Left kidney (tissue), 2 donors: ENCODE results near the gene MYRF. TPM values are rescaled to one million over a fixed set of nuclear protein-coding genes. Genes with fewer than 3 reads are reported as not detected.
A peak's percentile ranks its signal among the peaks of the same experiment; 100 is the strongest.

Experiments used
- DNase-seq: peaks from one replicate; pipeline ENCODE4 v3.0.0-alpha.2; 2013
- polyA plus RNA-seq: library from polyadenylated mRNA; unstranded; fragments of 120-200 nt; gene quantifications from one replicate; pipeline ENCODE4 v1.2.1, GENCODE V29; 2013; ENCODE audit not compliant: insufficient read length

MYRF gene
- polyA plus RNA-seq, 1 donor, result 23.1 TPM

DNA sequence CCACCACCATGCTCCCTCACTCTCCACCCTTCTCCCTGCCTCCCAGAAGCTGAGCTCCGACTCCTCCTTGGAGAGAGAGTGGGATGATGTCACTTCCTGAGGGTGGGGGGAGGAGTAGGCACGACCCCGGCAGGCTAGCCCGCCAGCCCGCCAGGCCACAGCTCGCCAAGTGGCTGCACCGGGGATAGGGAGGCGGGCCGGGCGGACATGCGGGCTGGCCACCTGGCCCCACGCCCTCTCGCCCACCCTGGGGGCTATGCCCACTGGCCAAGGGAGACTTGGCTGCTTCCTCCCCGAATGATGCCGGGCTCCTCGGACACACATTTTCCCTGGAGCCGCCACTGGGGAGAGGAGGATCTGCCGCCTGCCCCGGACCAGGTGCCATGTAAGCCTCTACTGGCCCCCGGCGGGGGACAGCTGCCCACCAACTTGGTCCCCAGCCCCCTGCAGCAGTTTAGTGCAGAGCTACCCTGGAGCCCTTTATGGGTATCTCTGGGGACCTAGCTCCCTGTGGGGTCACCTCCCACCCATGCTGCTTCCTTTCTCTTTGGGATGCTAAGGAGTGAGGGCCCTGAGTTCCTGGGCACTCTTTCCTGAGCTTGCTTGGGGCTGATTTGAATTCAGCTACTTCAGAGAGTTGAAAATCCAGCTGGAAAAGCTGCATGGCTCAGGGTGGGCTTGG lies 33.7 kb upstream of the MYRF start:
- DNase-seq, result peak; percentile 79

DNA sequence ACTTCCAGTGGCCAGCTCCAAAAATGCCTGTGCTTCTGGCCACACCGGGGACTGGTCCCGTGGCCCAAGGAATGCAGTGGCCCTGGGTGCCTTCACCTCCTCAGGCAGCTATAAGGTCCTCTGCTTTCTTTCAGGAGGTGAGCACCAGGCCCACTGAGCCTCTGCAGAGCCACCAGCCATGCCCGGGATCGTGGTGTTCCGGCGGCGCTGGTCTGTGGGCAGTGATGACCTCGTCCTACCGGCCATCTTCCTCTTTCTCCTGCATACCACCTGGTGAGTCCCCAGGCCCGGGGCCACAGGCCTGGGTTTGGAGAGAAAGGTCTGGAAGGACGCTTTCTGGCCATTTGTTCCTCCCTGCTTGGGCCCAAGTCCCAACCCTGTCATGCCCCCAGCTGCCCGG lies 32.5 kb upstream of the MYRF start:
- no peak for DNase-seq

DNA sequence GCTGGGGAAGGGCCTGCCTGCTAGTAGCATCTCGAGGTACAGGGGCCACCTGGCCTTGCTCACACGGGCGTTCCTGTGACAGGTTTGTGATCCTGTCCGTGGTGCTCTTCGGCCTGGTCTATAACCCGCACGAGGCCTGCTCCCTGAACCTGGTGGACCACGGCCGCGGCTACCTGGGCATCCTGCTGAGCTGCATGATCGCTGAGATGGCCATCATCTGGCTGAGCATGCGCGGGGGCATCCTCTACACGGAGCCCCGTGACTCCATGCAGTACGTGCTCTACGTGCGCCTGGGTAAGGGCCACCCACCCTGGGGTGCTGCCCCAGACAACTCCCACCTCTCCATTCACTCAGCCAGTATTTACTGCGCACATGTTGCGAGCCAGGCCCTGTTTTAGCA lies 31.8 kb upstream of the MYRF start:
- DNase-seq, result no peak

GRCh38 chr11:61724437-61724836 lies 28.0 kb upstream of the MYRF start:
- no peak for DNase-seq

GRCh38 chr11:61725781-61726231 lies 26.6 kb upstream of the MYRF start:
- no peak for DNase-seq

- no peak for DNase-seq
Measured at GRCh38 chr11:61726775-61727174, 25.7 kb upstream of the MYRF start.

- no peak for DNase-seq
Measured at GRCh38 chr11:61727401-61727811, 25.0 kb upstream of the MYRF start.

DNA sequence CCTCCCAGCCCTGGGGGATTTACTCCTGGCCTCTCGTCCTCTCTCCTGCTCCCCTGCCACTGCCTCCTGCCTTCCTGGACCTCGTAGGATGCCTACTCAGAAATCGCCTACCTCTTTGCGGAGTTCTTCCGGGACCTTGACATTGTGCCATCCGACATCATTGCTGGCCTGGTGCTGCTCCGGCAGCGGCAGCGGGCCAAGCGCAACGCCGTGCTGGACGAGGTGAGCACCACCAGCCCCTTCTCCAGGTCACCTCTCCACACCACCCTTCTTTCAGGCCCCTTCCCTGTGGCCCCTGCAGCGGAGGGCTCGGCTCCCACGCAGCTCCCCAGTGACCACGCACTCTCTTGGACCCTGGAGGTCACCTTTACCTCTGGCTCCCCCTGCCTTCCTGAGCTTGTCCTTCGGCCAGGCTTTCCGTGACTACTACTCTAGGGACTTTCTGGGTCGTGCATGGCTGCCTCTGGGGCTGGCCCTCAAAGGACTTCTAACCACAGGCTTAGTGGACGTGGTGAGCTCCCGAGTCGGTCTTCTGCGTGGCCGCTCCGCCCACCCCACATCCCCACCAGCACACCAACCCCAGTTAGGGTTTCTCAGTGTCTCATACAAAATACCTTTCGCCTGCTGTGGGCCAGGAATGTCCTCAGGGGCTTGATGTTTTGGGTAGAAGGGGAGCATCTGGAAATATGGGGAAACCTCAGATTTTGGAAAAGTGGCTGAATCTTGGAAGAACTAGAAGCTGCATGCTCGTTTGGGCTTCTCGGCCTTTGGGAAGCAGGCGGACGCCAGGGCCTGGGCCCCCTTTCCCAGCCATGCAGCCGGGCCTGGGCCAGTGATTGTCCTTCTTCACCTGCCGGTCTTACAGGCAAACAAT lies 24.1 kb upstream of the MYRF start:
- no peak for DNase-seq

DNA sequence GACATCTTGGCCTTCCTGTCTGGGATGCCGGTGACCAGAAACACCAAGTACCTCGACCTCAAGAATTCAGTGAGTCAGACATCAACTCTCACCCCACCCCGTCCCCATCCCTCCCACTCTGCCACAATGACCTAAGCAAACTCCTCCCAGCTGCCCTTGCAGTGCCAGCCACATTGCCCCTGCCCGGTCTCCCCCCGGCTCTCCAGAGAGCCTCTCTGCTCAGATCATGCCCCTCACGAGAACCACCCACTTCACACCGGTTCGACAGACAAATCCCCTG lies 23.6 kb upstream of the MYRF start:
- no peak for DNase-seq

DNA sequence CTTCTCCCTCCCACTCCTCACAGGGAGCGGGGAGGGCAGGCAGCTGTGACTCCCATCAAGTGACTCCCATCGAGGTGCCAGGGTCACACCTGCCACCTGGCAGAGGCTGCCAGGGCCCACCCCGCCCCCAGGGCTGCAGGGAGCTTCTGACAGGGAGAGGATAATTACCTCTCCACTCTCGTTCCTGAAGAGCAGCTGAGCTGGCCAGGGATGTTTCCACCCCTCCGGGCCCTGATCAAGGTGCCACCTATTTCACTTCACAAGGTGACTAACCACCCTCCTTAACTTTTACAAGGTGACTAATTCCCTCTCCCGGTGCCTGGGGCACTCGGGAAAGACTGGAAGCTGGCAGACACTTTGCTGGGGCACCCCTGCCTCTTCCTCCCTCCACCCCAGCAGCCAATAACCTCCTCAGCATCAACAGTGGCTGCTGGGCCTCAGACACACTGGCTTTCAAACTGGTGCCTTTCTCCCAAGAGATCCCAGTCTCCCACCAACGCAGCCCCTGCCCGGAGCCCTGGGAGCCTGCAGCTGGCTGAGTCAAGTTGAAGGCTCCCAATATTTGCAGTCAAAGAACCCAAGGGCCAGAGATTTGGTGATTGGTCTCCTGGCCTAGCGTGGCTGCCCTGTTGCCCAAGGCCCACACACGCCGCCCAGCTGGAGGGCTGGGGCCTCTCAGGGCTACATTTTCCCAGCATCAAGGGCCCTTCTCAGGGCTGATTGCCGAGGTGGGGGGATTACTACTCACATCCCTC lies 22.0 kb upstream of the MYRF start:
- no peak for DNase-seq

DNA sequence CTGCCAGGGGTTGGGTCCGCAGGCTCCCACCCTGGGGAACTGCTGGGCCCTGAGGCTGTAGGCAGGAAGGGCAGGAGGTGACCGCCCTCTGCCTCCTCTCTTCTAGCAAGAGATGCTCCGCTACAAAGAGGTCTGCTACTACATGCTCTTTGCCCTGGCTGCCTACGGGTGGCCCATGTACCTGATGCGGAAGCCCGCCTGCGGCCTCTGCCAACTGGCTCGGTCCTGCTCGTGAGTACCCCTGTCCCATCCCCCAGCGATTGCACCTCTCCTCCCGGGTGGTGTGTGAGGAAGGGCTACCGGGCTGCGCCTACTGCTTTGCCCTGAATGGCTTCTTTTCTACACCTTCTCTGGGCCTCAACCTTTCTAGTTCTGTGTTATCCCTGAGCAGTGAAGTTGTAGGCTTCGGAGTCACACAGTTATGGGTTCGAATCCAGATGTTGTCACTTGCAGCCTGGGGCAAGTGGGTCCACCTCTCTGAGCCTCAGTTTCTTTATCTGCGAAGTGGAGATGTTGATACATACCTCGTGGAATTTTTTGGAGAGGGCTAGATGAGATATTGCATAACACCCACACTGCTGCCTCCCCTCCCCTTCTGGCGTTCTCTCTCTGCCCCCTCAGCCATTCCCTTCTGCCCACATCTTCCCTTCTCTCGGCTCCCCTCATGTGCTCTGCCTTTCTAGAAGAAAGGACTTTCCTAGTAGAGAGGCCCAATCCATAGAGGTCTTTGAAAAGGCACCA lies 21.1 kb upstream of the MYRF start:
- DNase-seq, result no peak

- DNase-seq, result no peak
Measured at GRCh38 chr11:61731952-61732675, 20.3 kb upstream of the MYRF start.

GRCh38 chr11:61732705-61733104 lies 19.7 kb upstream of the MYRF start:
- no peak for DNase-seq

DNA sequence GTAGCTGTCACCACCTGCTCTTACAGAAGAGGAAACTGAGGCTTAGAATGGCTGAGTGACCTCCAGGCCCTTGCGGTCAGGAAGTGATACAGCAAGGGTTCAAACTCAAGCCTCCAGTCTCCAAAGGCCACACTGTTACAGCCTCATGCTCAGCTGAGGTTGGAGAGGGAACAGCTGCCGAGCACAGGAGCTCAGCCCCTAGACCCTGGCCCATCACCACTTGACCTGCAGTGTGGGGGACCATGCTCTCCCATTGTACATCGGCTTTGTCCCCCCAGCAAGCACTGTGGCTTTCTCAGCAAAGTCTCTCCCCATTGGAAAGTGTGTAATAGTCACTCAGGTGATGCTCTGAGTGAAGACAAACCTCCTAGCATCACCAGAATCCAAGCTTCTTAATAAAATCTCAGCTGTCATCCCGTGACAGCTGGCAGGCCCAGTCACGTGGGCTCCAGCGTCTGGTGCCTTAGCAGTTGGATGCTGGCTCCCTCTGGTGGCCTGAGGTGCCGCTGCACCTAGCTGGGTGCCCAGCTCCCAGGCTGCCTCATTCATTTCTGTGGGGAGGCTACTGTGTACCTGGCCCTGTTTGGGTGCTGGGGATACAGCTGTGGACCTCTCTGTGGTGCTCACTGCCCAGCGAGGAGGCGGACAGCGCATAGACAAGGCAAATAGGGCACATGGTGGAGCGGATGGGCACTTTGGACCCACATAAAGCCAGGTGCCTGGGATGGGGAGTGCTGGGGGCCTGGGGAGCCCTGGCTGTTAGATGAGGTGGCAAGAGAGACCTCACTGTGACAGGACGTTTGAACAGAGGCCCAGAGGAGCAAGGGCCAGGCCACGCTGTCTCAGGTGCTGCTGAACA lies 19.1 kb upstream of the MYRF start:
- peak; percentile 77 for DNase-seq

GRCh38 chr11:61734767-61735166 lies 17.7 kb upstream of the MYRF start:
- no peak for DNase-seq

- DNase-seq, result no peak
Measured at GRCh38 chr11:61735391-61735790, 17.0 kb upstream of the MYRF start.

GRCh38 chr11:61736310-61736709 lies 16.1 kb upstream of the MYRF start:
- no peak for DNase-seq

- no peak for DNase-seq
Measured at GRCh38 chr11:61737131-61737530, 15.3 kb upstream of the MYRF start.

GRCh38 chr11:61737636-61738386 lies 14.6 kb upstream of the MYRF start:
- DNase-seq, result no peak

GRCh38 chr11:61738776-61739175 lies 13.7 kb upstream of the MYRF start:
- DNase-seq, result no peak
